ENCODE results near the gene ECE1. TPM values are rescaled to one million over a fixed set of nuclear protein-coding genes. Genes with fewer than 3 reads are reported as not detected.

Gene ECE1
- total RNA-seq, 3 donors from 2014 or later, result 103 to 161 (median 149) TPM

DNA sequence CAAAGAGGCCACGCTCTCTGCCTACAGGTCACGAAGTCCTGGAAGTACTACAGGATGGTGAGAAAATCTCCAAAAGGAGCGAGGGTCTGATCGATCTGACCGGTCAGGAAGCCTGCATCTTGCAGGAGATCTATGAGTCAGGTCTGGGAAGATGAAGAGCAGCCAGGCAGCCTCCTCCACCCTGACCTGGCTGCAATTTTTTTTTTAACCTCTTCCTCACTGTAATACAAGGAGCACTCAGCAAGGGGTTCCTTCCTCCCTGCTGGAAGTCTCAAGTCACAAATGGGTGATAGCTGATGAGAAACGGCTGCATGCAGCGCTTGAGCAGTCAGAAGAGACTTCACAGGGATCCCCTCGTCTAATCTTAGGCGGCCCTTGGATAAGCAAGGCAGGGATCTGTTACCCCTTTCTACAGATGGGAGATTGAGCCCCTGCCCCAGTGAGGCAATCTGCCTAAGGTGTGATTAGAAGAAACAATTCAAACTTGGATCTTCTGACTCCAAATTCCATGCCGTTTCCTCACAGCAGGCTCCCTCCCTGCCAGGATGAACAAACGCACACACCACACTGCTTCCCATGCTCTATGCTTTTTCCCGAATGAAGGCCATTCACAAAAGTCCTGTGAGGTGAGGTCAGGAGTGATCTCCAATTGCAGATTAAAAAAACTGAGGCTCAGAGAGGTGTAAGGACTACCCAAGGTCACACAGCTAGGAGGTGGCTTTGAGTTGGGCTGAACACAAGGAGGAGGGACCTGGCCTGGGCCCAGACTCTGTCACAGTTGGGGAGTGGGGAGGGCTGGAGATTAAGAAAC lies 48.3 kb downstream of the ECE1 start:
- no peaks in the 10 kb centered on the region for H3K9me3 ChIP-seq
- TF ChIP-seq, protein P1, sequence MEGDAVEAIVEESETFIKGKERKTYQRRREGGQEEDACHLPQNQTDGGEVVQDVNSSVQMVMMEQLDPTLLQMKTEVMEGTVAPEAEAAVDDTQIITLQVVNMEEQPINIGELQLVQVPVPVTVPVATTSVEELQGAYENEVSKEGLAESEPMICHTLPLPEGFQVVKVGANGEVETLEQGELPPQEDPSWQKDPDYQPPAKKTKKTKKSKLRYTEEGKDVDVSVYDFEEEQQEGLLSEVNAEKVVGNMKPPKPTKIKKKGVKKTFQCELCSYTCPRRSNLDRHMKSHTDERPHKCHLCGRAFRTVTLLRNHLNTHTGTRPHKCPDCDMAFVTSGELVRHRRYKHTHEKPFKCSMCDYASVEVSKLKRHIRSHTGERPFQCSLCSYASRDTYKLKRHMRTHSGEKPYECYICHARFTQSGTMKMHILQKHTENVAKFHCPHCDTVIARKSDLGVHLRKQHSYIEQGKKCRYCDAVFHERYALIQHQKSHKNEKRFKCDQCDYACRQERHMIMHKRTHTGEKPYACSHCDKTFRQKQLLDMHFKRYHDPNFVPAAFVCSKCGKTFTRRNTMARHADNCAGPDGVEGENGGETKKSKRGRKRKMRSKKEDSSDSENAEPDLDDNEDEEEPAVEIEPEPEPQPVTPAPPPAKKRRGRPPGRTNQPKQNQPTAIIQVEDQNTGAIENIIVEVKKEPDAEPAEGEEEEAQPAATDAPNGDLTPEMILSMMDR (IDR thresholded peaks at IDR 0.05), result no peak
- no peak overlapping the region for H3K4me3 ChIP-seq
- ATAC-seq (no peak), DNase-seq (no peak)
- H3K4me1 ChIP-seq (ENCODE audit: low read depth), result no peaks in the 10 kb centered on the region
- intact Hi-C loops (cut with DNase I, micrococcal nuclease), result no loop called here
- H3K36me3 ChIP-seq (ENCODE audit: low read depth), result peaks cover 6% of the 10 kb centered on the region

DNA sequence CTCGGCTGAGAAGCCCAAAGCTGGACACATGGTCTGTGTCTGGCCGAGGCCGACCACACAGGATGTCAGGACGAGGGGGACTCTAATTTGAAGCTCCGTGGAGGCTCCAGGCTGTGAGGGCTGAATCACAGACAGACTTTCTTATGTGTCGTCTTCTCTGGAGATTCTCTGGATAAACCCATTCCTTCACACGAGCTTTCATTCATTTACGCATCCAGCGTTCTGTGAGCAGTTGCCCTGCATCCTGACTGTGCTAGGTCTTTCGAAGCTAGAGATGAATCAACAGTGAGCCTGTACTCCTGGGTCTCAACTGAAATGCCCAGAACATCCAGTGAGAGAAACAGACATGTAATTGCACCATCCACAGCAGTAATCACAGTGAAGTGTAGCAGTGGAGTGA lies 49.6 kb downstream of the ECE1 start:
- no peak for ATAC-seq
- intact Hi-C loops (cut with DNase I, micrococcal nuclease), result no loop called here

DNA sequence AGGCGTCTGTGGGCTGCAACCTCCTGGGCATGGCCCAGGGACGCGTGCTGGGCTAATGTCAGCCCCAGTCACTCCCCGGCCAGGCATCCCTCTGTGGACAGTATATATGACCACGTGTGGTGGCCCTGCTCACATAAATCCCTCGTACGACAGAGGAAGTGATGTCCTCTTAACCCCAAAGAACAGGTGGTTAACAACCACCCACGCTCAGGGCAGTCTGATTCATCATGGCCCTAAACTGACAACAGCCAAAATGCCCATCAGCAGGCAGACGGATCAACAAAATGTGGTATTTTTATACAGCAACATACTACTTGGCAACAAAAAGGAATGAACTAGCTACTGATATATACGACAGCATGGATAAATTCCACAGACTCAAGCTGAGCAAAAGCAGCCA lies 51.0 kb downstream of the ECE1 start:
- no peaks in the 10 kb centered on the region for H3K4me1 ChIP-seq (ENCODE audit: low read depth)
- intact Hi-C loops (cut with DNase I, micrococcal nuclease), result loop anchor here in 1 of 2 donors (10.0 kb wide), 1 partner anchor 126 kb away; no protein-coding TSS in a partner anchor
- H3K36me3 ChIP-seq (ENCODE audit: low read depth), result peaks cover 6% of the 10 kb centered on the region
- TF ChIP-seq, protein P1 (IDR thresholded peaks at IDR 0.05), result no peak
- DNase-seq (no peak), ATAC-seq (no peak)
- no peaks in the 10 kb centered on the region for H3K9me3 ChIP-seq
- no peak overlapping the region for H3K4me3 ChIP-seq

More for the DNA sequence above, 49.6 kb downstream of the ECE1 start:
- DNase-seq, result no peak
- no peaks in the 10 kb centered on the region for H3K9me3 ChIP-seq
- H3K4me1 ChIP-seq (ENCODE audit: low read depth), result no peaks in the 10 kb centered on the region
- peaks cover 6% of the 10 kb centered on the region for H3K36me3 ChIP-seq (ENCODE audit: low read depth)
- TF ChIP-seq, protein P1 (IDR thresholded peaks at IDR 0.05), result no peak
- no peak overlapping the region for H3K4me3 ChIP-seq

DNA sequence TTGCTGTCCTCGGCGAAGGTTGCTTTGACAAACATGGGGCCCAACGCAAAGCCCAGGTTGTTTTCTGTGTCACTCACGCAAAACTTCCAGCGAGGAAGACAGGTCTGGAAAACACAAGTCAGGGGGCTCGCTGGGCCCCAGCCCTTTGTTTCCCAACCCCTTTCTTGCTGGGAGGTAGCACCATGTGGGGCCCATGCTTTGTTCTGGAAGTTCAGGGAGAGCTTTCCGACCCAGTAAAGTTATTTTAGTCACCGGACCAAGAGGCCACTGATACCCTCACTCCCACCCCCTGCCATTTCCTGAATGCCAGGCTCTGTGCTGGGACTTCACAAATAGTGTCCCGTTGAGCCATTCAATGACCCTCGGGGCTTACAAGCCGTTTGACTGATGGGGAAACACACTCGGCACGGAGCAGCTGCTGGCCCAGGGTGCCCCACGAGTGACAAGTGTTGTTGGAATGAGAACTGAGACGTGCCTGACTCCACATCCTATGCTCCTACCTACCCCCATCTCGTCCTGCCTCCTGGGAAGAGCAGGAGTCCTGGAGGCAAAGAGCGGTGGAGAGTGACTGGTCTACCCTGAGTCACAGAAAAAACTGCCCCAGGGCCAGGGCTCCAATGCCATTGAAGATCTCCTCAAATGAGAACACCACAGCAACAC lies 52.0 kb downstream of the ECE1 start:
- TF ChIP-seq, protein P1 (IDR thresholded peaks at IDR 0.05), result no peak
- intact Hi-C loops (cut with DNase I, micrococcal nuclease), result loop anchor here in 1 of 2 donors (10.0 kb wide), 1 partner anchor 127 kb away; no protein-coding TSS in a partner anchor
- DNase-seq (no peak), ATAC-seq (no peak)
- Histone ChIP-seq H3K4me1 (ENCODE audit: low read depth) (no peaks in the 10 kb centered on the region), H3K9me3 (no peaks in the 10 kb centered on the region), H3K4me3 (no peak overlapping the region), H3K36me3 (ENCODE audit: low read depth) (no peaks in the 10 kb centered on the region)

DNA sequence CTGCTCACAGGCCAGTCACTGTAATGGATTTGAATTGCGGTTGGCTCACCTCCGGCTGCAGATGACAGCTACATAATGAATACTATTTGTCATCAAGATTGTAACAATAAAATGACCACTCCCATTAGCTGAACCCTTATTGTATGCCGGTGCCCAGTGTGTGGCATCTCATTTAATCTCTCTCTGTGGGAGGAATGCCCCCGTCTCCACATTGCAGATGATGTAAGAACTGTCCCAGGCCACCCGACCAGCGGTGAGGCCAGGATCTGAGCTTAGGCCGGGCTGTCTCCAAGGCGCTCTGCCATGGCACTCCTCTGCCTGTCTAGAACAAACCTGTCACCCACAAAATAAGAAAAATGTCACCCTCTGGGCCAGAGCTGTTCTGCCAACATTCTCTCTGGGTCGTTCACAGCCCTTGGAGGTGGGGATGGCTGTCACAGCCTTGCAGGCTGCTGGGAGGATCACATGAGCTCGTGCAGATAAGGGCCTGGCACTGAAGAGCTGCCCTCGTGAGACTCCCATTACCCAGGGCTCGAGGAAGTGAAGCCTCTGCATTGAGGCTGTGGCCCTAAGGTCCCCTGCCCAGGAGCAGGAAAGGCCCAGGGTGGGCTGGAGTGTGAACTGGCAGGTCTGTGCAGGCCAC lies 52.7 kb downstream of the ECE1 start:
- DNase-seq (no peak), ATAC-seq (no peak)
- H3K4me3 ChIP-seq, result no peak overlapping the region
- no peaks in the 10 kb centered on the region for H3K9me3 ChIP-seq
- intact Hi-C loops (cut with DNase I, micrococcal nuclease), result loop anchor here in 1 of 2 donors (10.0 kb wide), 1 partner anchor 127 kb away; no protein-coding TSS in a partner anchor
- TF ChIP-seq, protein P1 (IDR thresholded peaks at IDR 0.05), result no peak
- H3K4me1 ChIP-seq (ENCODE audit: low read depth), result no peaks in the 10 kb centered on the region
- no peaks in the 10 kb centered on the region for H3K36me3 ChIP-seq (ENCODE audit: low read depth)

Measured in mucosa of descending colon (tissue), 3 donors.